LHCN-M2 (cell line): ENCODE results near the gene TMEM132D. TPM values are rescaled to one million over a fixed set of nuclear protein-coding genes. Genes with fewer than 3 reads are reported as not detected.

ENCODE experiments used
- DNase-seq: peaks from one replicate; pipeline ENCODE4 v3.0.0-alpha.2; 2012; ENCODE audit warnings: low read depth
- total RNA-seq: library from RNA; depleted of rRNA; stranded (reverse); fragments of >200 nt; gene quantifications from 2 replicates; pipeline ENCODE4 v1.2.3, GENCODE V29; 2014

The TMEM132D gene
- total RNA-seq, 1 experiment from 2014 or later = not detected

- no peak for DNase-seq
Observed at GRCh38 chr12:129873111-129873832, 30.6 kb downstream of the TMEM132D start.

- no peak for DNase-seq
Observed at GRCh38 chr12:129871991-129872972, 31.5 kb downstream of the TMEM132D start.

DNA sequence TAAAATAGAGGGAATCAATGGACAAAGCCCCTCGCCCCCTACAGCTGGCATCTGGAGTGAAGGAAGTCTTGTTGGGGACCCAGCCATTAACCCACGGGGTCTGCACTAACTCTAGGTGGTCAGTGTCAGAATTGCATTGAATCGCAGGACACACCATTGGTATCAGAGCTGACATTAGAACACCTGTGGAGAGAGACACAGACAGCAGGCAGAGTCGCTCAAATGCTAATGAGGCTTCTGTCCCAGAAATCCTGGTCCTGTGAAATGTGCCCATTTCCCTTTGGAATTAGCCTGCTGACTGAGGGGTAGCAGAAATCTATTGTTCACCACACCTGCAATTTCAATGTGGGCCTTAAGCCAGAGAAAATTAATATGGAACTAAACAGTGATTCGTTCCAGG lies 33.0 kb downstream of the TMEM132D start:
- no peak for DNase-seq

GRCh38 chr12:129870136-129870535 lies 33.7 kb downstream of the TMEM132D start:
- no peak for DNase-seq

DNA sequence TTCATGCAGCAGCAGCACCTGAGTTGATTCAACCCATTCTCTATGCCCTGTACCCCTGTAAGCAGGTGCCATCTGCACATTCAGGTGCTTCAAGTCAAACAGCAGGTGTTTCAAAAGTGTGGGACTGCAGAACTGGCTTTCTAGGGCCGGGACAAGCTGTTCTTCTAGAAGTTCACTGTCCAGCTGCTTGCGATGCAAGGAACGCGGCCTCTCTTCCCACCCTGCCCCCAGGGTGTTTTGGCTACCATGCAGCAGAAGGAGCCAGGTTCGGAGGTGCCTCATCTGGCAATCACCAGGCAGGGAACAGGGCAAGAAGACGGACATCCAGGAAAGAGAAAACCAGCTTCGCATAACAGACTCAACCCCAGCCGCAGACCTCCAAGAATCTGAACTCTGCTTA lies 35.2 kb downstream of the TMEM132D start:
- DNase-seq = no peak

- no peak for DNase-seq
Observed at GRCh38 chr12:129863938-129864337, 39.9 kb downstream of the TMEM132D start.

DNA sequence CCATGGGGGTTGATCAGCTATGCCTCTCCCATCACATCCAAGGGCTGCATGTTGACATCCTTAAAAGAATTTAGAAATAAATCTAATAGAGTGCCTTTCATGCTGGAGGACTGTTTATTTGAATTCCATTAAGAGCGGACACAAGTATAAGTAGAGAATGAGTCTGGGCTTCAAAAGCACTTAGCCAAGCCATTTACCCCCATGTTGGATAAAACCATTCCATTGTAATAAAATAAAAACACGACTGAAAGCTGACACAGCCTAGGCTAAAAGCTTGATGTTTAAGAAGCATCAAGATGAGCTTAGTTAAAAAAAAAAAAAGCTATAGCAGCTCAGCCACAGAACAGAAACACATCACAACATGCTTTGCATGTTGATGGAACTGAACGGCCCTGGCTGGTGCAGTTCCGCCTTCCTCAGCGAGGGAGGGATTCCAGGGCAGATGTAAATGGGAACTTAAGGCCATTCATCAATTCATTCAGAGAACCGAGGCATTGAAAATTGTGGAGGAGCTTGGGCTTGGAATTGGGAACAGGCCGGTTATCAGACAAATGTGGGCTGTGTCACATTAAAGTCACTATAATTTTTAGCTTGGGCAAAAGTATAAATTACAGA lies 41.2 kb downstream of the TMEM132D start:
- DNase-seq = no peak

DNA sequence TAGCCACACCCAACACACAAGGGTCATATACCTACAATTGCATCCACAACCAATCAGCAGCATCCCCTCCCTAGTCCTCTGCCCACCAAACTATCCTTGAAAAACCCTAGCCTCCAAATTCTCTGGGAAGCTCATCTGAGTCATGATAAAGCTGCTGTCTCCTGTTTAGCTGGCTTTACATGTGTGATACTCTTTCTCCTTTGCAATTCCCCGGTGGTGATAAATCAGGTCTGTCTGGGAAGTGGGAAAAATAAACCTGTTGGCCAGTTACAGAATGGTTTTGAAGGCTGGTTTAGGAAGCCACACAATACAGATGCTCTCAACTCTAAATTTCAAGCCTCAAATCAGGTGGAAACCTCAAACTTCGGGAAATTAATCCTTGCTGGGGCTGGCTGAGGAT lies 41.9 kb downstream of the TMEM132D start:
- no peak for DNase-seq

- no peak for DNase-seq
Observed at GRCh38 chr12:129854591-129854990, 49.2 kb downstream of the TMEM132D start.

GRCh38 chr12:129851296-129851695 lies 52.5 kb downstream of the TMEM132D start:
- DNase-seq = no peak

GRCh38 chr12:129848876-129849275 lies 54.9 kb downstream of the TMEM132D start:
- no peak for DNase-seq

GRCh38 chr12:129847063-129847462 lies 56.8 kb downstream of the TMEM132D start:
- DNase-seq = no peak

DNA sequence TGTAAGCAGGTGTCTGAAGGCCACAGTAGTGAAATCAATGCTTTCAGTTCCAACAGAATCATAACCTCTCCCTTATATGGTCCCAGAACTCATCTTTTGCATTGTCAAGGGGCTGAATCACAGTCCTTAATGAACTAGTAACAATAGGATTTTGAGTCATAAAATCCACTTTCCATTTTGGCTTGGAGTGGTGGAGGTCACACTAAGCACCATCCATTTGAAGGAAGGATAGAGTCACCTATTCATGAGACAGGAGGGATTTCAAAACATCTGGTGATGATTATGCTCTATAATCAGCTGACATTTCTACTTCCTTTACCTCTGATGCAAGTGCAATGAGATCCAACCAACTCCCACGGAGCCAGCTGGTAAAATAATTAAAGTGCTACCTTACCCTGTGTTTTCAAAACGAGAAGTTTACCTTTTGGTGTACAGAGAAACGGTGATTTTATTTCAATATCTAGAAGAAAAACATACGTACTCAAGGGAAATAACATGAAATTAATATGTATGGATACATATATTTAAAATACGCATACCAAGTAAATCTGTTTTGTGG lies 59.1 kb downstream of the TMEM132D start:
- no peak for DNase-seq

DNA sequence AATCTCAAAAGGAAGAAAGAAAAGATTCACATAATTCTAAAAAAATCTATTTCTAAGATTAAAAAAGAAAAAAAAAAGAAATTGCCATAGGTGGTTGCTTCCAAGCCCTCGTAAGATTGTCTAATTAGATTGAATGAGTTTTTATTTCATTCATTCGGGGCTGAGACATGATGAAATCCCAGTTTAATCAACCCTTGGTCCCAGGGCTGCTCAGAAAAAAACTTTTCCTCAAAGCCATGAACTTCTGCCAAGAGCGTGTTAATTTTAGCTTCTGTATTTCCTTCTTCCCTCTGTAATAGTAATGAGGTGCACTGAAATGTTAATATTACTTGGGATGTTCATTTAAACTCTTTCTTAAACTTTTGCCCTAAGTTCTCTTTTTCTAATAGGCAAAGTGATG lies 62.6 kb downstream of the TMEM132D start:
- no peak for DNase-seq

DNA sequence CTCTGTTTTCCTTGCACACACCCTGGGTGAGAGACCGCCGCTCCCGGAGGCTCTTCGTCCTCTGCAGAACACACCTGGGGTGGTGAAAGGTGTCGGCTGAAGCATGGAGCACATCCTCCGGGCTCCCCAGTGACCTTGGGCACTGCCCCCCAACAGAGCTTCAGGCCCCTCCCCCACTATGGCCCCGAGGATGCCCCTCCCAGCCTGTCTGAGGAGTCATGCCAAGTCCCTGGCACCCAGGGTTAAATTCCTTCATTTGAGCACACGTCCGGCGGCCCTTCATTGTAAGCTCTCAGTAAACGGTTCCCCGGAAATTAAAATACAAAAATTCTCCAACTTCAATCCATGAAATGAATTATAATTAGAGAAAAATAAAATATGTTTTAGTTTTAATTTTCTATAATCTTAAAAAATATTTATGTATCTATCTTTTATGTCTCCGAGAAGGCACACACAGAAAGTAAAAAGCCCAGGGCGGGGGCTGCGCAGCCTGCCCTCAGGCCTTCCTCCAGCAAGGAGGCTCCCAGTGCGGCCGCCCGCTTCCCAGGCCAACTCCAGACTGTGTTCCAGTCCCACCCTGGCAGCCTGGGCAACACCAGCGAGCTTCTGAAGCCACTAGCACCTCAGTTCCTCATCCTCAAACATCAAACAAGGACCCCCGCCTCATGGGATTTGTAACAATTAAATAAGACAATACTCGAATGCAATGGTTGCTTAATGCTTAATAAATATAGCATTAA lies 63.5 kb downstream of the TMEM132D start:
- no peak for DNase-seq

DNA sequence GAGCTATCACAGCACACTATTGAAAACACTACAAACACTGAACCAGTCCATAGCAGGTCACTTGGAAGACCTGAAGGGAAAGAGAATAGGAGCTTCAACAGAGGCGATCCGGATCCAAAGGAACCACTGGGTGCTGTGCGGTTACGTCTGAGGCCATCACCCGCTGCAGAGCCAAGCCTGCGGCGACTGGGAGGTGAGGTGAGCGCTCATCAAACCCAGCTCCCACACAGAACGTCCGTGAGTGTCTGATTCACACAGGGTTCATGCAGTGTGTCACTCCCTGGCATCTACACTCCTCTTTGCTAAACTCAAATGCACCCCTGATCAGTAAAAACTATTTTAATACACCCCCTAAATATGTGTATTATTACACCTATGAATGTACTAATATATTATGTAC lies 64.1 kb downstream of the TMEM132D start:
- no peak for DNase-seq

- no peak for DNase-seq
Observed at GRCh38 chr12:129831294-129831693, 72.5 kb downstream of the TMEM132D start.

DNA sequence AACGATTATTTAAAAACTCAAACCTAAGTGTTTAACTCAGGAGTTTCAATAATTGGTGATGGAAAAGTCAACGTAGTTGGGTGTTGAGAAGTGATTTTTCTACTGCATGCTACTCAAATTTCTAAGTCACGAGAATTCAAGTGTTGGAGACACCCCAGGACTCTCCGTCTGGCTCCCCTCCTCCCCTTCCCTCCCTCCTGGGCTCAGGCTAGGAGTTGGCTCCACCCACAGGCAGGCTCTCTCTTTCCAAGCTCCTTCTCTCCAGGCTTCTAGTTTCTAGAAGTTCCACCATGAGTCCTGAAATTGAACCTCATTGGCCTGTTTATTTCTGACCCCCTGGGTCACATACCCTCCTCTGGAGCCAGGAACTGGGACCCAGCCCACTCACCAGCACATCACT lies 73.0 kb downstream of the TMEM132D start:
- DNase-seq = no peak

- no peak for DNase-seq
Observed at GRCh38 chr12:129827866-129828384, 75.9 kb downstream of the TMEM132D start.

GRCh38 chr12:129827102-129827865 lies 76.5 kb downstream of the TMEM132D start:
- DNase-seq = no peak
